T-helper 2 cell treated with Interferon-gamma antibody and Interleukin-4, amounts not matched to agents 5 μg/mL and 100 μg/mL, for 36 hours (primary cell): ENCODE data around the gene ACSM6.

Experiments used
- DNase-seq: peaks from one replicate; pipeline ENCODE4 v3.0.0; 2021; ENCODE audit warnings: low spot score
- H3K27ac Mint-ChIP-seq: one replicate; pipeline ENCODE4 v1.8.0; 2021; ENCODE audit warnings: mild to moderate bottlenecking, mixed read lengths
- H3K27me3 Mint-ChIP-seq: one replicate; pipeline ENCODE4 v1.8.0; 2021; ENCODE audit warnings: low read depth, mixed read lengths
- H3K36me3 Mint-ChIP-seq: one replicate; pipeline ENCODE4 v1.8.0; 2021; ENCODE audit warnings: low read depth, mixed read lengths
- H3K4me1 Mint-ChIP-seq: one replicate; pipeline ENCODE4 v1.8.0; 2021; ENCODE audit warnings: low read depth, mixed read lengths
- H3K4me3 Mint-ChIP-seq: one replicate; pipeline ENCODE4 v1.8.0; 2022; ENCODE audit warnings: mild to moderate bottlenecking, moderate library complexity, mixed read lengths
- H3K9me3 Mint-ChIP-seq: one replicate; pipeline ENCODE4 v1.8.0; 2021; ENCODE audit warnings: mixed read lengths

The ACSM6 gene

DNA sequence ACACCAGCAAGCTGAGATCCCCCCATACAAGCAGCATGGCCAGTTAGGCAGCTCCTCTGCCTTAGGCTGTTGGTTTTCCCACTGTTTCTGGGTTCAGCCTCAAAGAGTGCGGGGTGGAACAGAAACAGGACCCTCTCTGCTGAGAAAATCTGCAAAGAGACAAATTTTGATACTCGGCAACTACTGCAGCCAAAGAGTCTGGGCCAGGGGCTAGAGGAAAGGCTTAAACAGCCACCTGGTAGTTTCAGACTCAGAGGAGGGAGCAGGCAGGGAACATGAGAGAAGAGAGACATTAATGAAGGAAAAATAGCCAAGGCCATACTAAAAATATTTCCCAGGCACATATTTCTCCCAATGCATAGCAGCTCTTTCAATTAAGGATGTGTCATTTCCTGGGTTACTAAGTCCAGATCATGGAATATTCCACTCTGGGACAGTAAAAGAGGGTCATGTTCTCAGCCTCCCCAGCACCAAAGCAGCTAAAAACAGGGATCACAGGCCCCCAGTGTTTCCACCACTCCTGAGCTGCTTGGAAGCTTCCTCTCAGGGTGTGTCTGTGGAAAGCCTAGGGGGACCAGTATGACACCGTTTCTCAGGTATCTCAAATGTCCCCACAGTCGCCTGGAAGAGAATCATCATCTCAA is 67.0 kb downstream of the ACSM6 start:
- Mint-ChIP-seq H3K27me3 (no peaks in the 10 kb centered on the region), H3K9me3 (peaks cover 5% of the 10 kb centered on the region), H3K36me3 (peaks cover 11% of the 10 kb centered on the region), H3K27ac (no peak overlapping the region), H3K4me3 (no peak overlapping the region), H3K4me1 (no peaks in the 10 kb centered on the region)
- no peak for DNase-seq

DNA sequence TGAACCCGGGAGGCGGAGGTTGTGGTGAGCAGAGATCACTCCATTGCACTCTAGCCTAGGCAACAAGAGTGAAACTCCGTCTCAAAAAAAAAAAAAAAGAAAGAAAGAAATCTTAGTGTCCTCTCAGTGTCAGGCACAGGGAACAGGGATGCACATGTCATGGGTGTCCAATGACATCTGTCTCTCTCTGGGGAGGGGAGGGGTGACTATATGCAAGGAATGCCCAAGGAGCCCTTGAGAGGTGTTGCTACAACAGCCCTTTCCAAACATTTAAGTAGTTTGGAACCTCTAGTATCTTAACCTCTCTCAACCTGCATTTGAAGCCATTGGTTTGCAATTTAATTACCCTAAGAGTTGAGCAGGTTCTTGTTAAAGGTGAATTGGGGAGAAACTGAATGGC is 67.9 kb downstream of the ACSM6 start:
- no peak overlapping the region for H3K4me3 Mint-ChIP-seq
- no peak overlapping the region for H3K27ac Mint-ChIP-seq
- DNase-seq, result no peak
- no peaks in the 10 kb centered on the region for H3K27me3 Mint-ChIP-seq
- peaks cover 5% of the 10 kb centered on the region for H3K4me1 Mint-ChIP-seq
- peaks cover 13% of the 10 kb centered on the region for H3K36me3 Mint-ChIP-seq
- no peaks in the 10 kb centered on the region for H3K9me3 Mint-ChIP-seq

DNA sequence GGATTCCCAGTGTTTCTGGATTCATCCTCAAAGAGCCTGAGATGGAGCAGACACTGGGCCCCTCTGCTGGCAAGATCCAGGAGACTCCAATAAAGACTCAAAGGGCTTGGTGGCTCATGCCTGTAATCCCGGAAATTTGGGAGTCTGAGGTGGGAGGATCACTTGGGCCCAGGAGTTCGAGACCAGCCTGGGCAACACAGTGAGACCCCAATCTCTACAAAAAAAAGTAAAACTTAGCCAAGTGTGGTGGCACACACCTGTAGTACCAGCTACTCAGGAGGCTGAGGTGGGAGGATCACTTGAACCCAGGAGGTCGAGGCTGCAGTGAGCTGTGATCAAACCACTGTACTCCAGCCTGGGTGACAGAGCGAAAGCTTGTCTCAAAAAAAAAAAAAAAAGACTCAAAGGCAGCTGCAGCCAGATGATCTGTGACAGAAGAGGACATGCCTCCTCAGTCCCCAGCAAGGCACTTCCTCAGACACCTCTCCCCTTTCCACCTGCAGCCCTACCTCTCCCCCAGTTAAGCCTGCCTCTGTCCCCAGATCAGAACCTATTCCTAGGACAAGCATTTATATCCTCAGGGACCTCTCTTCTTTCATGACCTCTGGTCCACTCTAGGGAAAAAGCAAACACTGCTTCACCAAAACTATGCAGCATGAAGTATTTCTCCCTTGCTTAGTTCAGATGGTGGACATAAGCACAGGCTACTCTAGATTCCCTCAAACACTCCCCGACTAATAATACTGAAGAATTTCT is 68.9 kb downstream of the ACSM6 start:
- no peaks in the 10 kb centered on the region for H3K9me3 Mint-ChIP-seq
- H3K4me1 Mint-ChIP-seq, result peaks cover 5% of the 10 kb centered on the region
- no peak for DNase-seq
- H3K36me3 Mint-ChIP-seq, result peaks cover 13% of the 10 kb centered on the region
- H3K4me3 Mint-ChIP-seq, result no peak overlapping the region
- no peaks in the 10 kb centered on the region for H3K27me3 Mint-ChIP-seq
- no peak overlapping the region for H3K27ac Mint-ChIP-seq

DNA sequence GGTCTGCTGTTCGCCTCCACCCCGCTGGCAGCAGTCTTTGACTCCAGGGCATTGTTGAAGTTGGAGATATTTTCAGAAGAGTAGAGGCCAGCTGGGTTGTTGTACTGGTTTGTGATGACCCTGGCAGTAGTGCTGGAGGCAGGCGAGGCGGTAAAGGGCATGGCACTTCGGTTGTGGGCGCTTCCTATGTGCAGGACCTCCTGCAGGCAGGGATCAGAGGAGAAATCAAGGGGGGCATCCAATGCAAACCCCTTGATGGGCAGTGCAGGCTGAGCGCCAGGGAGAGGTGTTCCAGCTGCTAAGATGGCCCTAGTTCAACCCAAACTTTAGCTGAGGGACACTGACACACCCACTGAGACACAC is 69.8 kb downstream of the ACSM6 start:
- H3K9me3 Mint-ChIP-seq, result no peaks in the 10 kb centered on the region
- DNase-seq, result no peak
- H3K4me1 Mint-ChIP-seq, result peaks cover 5% of the 10 kb centered on the region
- H3K36me3 Mint-ChIP-seq, result peaks cover 11% of the 10 kb centered on the region
- no peaks in the 10 kb centered on the region for H3K27me3 Mint-ChIP-seq
- no peak overlapping the region for H3K4me3 Mint-ChIP-seq
- H3K27ac Mint-ChIP-seq, result no peak overlapping the region

DNA sequence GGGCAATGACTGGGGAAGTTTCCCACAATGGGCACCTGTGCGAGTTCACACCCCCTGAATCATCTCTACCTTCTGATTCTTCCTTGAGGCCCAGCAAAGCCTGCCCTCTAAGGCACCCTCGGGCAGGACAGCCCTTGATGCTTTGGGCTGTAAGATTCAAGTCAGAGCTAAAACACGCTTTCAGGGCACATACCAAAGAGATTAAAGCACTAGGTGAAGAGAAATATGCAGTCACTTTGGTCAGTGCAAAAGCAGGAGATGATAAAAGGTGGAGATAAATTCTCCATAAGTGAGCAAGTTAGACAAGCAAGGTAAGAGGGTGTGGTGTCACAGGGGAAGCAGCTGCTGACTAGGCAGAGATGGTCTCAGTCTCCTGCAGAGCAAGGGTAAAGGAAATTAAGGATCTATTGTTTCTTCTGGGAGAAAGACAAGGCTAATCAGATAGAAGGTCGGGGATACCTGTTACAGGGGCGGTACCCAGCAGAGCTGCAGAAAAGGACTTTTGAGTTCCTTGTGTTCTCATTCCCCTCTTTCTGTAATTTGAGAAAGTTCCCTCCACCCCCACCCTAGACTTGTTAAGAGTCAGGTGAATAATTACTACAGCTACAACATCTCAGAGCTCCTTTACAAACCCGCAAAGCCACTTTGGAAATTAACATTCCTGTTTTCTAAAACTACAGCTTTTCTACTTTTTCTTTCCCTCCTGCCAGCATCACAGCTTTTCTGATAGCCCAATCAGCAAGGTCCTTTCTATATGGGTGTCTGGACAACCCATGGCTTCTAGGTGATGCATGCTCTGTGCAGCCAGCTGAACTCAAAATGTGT is 70.4 kb downstream of the ACSM6 start:
- Mint-ChIP-seq H3K4me1 (peaks cover 5% of the 10 kb centered on the region), H3K4me3 (no peak overlapping the region), H3K27me3 (no peaks in the 10 kb centered on the region), H3K9me3 (no peaks in the 10 kb centered on the region), H3K36me3 (peaks cover 11% of the 10 kb centered on the region), H3K27ac (no peak overlapping the region)
- DNase-seq, result no peak

DNA sequence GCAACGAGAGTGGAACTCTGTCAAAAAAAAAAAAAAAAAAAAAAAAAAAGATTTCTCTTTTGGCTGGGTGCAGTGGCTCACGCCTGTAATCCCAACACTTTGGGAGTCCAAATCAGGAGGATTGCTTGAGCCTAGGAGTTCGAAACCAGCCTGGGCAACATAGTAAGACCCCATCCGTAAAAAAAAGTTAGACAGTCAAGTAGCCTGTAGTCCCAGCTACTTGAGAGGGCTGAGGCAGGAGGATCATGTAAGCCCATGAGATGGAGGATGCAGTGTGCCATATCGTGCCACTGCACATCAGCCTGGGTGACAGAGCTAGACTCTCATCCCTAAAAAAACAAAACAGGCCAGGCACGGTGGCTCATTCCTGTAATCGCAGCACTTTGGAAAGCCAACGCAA is 71.5 kb downstream of the ACSM6 start:
- no peak overlapping the region for H3K27ac Mint-ChIP-seq

DNA sequence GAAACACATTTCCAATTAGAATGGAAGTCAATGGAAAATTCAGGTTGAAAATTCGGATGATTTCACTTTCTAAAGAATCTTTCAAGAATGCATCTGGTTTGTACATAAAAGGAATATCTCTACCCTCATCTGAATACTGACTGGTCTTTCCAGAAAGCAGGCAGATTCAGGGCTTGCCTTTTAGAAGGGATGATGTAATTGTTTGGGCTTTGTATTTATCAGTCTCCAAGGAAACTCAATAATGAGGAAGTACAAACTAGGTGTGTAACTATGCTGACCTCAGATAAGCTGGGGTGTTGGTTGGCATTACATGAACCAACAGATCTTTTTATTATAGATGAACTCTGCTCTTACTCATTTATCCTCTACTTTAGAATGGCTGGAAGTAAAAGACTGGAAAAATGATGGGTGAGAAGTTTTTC is 72.6 kb downstream of the ACSM6 start:
- Mint-ChIP-seq H3K36me3 (peaks cover 11% of the 10 kb centered on the region), H3K9me3 (no peaks in the 10 kb centered on the region), H3K27me3 (no peaks in the 10 kb centered on the region), H3K27ac (no peak overlapping the region), H3K4me3 (no peak overlapping the region), H3K4me1 (peaks cover 5% of the 10 kb centered on the region)
- no peak for DNase-seq

More for the DNA sequence above, 71.5 kb downstream of the ACSM6 start:
- DNase-seq, result no peak
- Mint-ChIP-seq H3K36me3 (peaks cover 11% of the 10 kb centered on the region), H3K4me3 (no peak overlapping the region), H3K4me1 (peaks cover 5% of the 10 kb centered on the region), H3K27me3 (no peaks in the 10 kb centered on the region), H3K9me3 (no peaks in the 10 kb centered on the region)

DNA sequence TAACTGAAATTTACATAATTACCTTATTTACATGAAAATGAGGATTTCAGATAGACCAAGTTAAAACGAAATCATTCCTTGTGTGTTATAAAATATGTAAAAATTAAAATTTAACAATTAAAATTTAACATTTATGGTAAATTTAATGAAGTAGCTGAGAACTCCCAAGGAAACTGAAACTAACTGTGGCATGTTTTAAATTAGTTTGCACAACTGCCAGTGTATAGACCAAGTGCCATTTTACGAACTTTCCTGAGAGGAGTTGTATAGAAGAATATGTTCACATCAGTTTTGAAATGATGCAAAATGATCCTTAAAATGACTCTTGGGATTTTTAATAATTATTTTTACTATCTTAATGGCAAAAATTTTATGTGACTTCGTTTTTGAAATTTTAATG is 73.2 kb downstream of the ACSM6 start:
- peaks cover 5% of the 10 kb centered on the region for H3K4me1 Mint-ChIP-seq
- H3K27me3 Mint-ChIP-seq, result no peaks in the 10 kb centered on the region
- no peak for DNase-seq
- no peaks in the 10 kb centered on the region for H3K9me3 Mint-ChIP-seq
- H3K36me3 Mint-ChIP-seq, result peaks cover 11% of the 10 kb centered on the region
- no peak overlapping the region for H3K27ac Mint-ChIP-seq
- no peak overlapping the region for H3K4me3 Mint-ChIP-seq

DNA sequence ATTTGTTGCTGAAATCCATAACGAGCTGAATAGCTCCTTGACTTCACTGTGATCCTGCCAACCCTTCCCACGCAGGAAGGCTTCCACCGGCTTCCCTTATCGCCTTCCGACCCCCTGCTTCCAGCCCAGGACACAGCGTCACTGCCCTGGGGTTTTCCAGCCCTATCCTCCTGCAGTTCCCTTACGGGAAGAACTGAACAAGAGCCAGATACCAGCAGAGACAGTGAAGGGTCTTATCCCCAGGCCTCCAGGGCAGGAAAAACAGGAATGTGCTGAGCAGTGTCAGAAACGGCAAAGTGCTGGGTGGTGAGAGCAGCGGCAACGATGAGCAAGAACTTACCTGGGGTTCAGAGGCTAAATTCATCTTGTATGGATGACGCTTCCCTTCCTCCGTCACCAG is 74.4 kb downstream of the ACSM6 start:
- Mint-ChIP-seq H3K27ac (no peak overlapping the region), H3K36me3 (peaks cover 7% of the 10 kb centered on the region), H3K4me1 (peaks cover 5% of the 10 kb centered on the region), H3K9me3 (no peaks in the 10 kb centered on the region), H3K27me3 (no peaks in the 10 kb centered on the region), H3K4me3 (no peak overlapping the region)
- DNase-seq, result no peak

DNA sequence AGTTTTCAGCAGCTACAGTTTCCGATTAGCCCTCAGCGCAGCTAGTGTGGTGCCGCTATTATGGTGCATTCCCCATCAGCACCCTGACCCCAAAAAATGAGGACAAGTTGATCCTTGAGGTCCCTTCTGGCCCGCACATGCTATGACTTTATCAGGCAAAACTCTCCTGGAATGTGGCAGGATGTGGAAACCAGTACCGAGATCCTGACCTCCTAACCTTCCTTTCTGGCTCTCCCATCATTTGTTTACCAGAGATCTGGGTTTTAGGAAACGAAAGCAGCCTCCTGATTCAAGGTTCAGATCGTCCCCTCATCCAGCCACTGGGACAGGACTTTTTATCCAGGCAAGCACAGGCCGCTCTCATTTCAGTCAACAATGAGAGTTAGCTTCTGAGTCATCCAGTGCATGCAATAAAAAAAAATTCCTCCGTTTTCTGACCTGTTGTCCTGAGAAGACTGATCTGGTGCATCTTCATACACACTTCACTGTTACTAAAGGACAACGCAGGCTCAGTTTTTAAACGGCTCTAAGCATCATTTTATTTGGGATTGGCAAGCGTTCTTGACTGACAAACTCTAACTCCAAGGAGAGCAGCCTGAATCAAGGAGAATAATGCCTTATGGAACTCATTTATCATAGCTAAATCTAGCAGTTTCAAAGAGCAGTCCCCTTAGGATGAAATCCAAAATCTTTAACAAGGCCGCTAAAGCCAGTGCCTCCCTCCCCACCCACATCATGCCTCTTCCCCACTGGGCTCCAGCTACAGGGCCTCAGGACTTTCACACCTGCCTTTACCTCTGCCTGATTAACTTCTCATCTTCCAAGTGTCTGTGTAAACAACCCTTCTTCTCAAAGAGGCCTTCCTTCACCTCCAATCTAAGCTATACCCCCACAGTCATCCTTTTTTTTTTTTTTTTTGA is 79.6 kb downstream of the ACSM6 start:
- H3K9me3 Mint-ChIP-seq, result no peaks in the 10 kb centered on the region
- no peak for DNase-seq
- H3K4me1 Mint-ChIP-seq, result peaks cover under 1% of the 10 kb centered on the region
- H3K36me3 Mint-ChIP-seq, result no peaks in the 10 kb centered on the region
- H3K27me3 Mint-ChIP-seq, result no peaks in the 10 kb centered on the region
- no peak overlapping the region for H3K4me3 Mint-ChIP-seq
- no peak overlapping the region for H3K27ac Mint-ChIP-seq

DNA sequence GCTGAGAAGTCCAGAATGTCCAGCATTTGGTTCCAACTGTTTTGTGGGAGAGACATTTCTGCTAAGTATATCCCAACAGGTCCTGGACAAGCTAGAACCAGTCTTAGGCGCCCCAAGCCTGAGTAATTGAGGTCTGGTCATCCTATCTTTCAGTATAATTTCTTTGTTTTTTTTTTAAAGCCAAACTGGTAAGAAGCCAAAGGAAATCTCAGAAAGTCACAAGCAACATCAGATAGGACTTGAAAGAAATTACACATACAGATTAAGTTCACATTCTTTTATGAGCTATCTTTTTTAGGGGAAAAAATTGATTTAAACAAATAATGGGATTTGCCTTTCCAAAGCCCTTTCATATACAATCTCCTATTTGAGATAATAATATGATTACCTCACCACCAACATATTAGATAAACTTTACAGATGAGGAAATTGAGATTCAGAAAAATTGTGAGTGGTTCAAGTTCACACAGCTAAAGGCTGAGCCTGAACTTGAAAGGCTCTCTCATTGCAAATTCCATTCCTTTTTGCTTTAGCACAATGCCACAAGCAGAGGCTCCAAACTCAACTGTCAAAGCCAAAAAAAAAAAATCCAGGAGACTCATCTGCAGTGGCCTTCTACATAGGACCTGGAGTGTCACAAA is 81.8 kb downstream of the ACSM6 start:
- Mint-ChIP-seq H3K4me3 (no peak overlapping the region), H3K27ac (no peak overlapping the region)

DNA sequence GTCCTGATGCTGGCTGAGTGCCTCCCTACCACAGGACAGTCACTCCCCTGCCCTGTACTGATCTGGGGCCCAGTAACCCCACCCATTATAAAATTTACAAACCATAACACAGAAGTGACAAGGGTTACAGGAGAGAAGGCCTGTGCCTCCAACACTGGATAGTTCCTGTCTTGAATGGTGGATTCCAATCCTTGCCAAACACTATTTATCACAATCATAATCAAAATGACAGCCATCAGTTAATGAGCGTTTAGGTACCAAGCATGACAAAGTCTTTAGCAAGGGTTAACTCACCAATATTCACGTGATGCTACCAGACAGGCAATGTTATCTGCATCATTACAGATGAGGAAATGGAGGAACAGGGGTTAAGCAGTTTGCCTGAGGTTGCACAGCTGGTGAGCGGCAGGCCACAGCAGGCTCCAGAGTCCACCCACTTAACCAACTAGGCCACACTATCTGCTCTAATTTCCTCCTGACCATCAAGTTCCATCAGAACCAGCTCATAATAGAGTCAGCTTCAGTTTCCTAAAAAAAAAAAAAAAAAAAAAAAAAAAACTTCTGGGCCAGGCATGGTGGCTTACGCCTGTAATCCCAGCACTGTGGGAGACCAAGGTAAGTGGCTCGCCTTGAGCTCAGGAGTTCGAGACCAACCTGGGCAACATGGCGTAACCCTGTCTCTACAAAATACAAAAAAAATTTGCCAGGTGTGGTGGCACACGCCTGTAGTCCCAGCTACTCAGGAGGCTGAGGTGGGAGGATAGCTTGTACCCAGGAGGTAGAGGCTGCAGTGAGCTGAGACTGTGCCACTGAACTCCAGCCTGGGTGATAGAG is 82.5 kb downstream of the ACSM6 start:
- no peak for DNase-seq
- peaks cover 3% of the 10 kb centered on the region for H3K4me1 Mint-ChIP-seq
- no peaks in the 10 kb centered on the region for H3K9me3 Mint-ChIP-seq
- H3K4me3 Mint-ChIP-seq, result no peak overlapping the region
- no peak overlapping the region for H3K27ac Mint-ChIP-seq
- no peaks in the 10 kb centered on the region for H3K36me3 Mint-ChIP-seq
- H3K27me3 Mint-ChIP-seq, result no peaks in the 10 kb centered on the region

More for the DNA sequence above, 81.8 kb downstream of the ACSM6 start:
- Mint-ChIP-seq H3K27me3 (no peaks in the 10 kb centered on the region), H3K36me3 (no peaks in the 10 kb centered on the region), H3K9me3 (no peaks in the 10 kb centered on the region), H3K4me1 (peaks cover 3% of the 10 kb centered on the region)
- no peak for DNase-seq
